HepG2 (cell line): Measurements from ENCODE around the gene NSUN2.

Experiments used
- CENPX ChIP-seq: sonication (generic); formaldehyde crosslinking; IDR thresholded peaks from 2 replicates; pipeline ENCODE4 v1.9.0; 2021; ENCODE audit warnings: mild to moderate bottlenecking, missing genetic modification reagents, moderate library complexity
- FOXM1 ChIP-seq: sonication (generic); formaldehyde crosslinking; IDR thresholded peaks from 2 replicates; pipeline ENCODE4 v1.5.0; 2020; ENCODE audit warnings: missing genetic modification reagents
- POLR2AphosphoS5 ChIP-seq: IDR thresholded peaks from 2 replicates; pipeline ENCODE4 v1.6.1; 2012; ENCODE audit warnings: low read depth, low read length
- ZNF232 ChIP-seq: sonication (generic); formaldehyde crosslinking; IDR thresholded peaks from 2 replicates; pipeline ENCODE4 v1.4.0; 2020; ENCODE audit warnings: missing genetic modification reagents, borderline replicate concordance
- ZNF256 ChIP-seq: sonication (generic); formaldehyde crosslinking; conservative IDR thresholded peaks from 2 replicates; pipeline ENCODE4 v1.4.0; 2020; ENCODE audit warnings: missing genetic modification reagents
- ZNF296 ChIP-seq: sonication (generic); formaldehyde crosslinking; conservative IDR thresholded peaks from 2 replicates; pipeline ENCODE4 v1.5.0; 2020; ENCODE audit warnings: mild to moderate bottlenecking, missing genetic modification reagents
- TF ChIP-seq, protein P1 (sequence below): sonication (generic); formaldehyde crosslinking; IDR thresholded peaks from 2 replicates; pipeline ENCODE4 v1.4.0; 2020; ENCODE audit warnings: missing genetic modification reagents
- TF ChIP-seq, protein P2 (sequence below): sonication (generic); formaldehyde crosslinking; IDR thresholded peaks from 2 replicates; pipeline ENCODE4 v1.5.0; 2020; ENCODE audit warnings: mild to moderate bottlenecking, missing genetic modification reagents, moderate library complexity
- TF ChIP-seq, protein P3 (sequence below): sonication (generic); formaldehyde crosslinking; IDR thresholded peaks from 2 replicates; pipeline ENCODE4 v1.8.0; 2022; ENCODE audit warnings: missing genetic modification reagents, mild to moderate bottlenecking, moderate library complexity, borderline replicate concordance

DNA sequence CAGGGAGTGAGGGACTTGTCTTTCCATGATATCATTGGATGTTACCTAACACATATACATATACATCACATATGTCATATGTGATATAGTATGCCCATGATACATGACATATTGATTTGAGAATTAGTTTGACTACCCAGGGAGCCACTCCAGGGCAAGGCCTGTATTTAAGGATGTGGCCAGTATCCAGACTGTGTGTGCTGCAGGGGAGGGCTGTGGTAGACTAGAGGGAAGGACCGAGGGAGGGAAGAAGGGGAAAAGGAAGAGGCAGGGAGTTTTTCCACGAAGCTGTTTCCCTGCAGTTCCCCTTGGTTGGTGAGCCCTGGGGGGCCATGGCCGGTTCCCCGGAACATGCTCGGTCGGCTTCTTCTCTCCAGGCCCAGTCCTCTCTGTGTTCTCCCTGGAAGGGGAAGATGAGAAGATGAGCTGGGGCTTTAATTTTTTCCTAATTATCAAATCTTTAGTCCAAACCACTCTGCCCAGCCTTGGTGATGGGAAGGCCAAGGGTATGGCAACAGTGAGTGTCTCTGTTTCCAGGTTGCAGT, 48.7 kb downstream of the NSUN2 start:
- TF ChIP-seq POLR2AphosphoS5 (no peak), ZNF232 (CRISPR knock-in tag) (no peak), ZNF256 (no peak), FOXM1 (CRISPR knock-in tag) (no peak), CENPX (CRISPR knock-in tag) (no peak), ZNF296 (CRISPR knock-in tag) (no peak)
- TF ChIP-seq, protein P1, sequence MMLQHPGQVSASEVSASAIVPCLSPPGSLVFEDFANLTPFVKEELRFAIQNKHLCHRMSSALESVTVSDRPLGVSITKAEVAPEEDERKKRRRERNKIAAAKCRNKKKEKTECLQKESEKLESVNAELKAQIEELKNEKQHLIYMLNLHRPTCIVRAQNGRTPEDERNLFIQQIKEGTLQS (CRISPR knock-in tag) = no peak
- TF ChIP-seq, protein P2, sequence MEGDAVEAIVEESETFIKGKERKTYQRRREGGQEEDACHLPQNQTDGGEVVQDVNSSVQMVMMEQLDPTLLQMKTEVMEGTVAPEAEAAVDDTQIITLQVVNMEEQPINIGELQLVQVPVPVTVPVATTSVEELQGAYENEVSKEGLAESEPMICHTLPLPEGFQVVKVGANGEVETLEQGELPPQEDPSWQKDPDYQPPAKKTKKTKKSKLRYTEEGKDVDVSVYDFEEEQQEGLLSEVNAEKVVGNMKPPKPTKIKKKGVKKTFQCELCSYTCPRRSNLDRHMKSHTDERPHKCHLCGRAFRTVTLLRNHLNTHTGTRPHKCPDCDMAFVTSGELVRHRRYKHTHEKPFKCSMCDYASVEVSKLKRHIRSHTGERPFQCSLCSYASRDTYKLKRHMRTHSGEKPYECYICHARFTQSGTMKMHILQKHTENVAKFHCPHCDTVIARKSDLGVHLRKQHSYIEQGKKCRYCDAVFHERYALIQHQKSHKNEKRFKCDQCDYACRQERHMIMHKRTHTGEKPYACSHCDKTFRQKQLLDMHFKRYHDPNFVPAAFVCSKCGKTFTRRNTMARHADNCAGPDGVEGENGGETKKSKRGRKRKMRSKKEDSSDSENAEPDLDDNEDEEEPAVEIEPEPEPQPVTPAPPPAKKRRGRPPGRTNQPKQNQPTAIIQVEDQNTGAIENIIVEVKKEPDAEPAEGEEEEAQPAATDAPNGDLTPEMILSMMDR (CRISPR knock-in tag) = no peak
- TF ChIP-seq, protein P3, sequence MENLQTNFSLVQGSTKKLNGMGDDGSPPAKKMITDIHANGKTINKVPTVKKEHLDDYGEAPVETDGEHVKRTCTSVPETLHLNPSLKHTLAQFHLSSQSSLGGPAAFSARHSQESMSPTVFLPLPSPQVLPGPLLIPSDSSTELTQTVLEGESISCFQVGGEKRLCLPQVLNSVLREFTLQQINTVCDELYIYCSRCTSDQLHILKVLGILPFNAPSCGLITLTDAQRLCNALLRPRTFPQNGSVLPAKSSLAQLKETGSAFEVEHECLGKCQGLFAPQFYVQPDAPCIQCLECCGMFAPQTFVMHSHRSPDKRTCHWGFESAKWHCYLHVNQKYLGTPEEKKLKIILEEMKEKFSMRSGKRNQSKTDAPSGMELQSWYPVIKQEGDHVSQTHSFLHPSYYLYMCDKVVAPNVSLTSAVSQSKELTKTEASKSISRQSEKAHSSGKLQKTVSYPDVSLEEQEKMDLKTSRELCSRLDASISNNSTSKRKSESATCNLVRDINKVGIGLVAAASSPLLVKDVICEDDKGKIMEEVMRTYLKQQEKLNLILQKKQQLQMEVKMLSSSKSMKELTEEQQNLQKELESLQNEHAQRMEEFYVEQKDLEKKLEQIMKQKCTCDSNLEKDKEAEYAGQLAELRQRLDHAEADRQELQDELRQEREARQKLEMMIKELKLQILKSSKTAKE (CRISPR knock-in tag) = no peak
